ENCODE data around the gene RNF31. TPM values are rescaled to one million over a fixed set of nuclear protein-coding genes. Genes with fewer than 3 reads are reported as not detected.

The RNF31 gene
- total and polyA plus RNA-seq, 2 of the 13 experiments (the other 11 are each of a cell fraction or from before 2014, with no cell fraction given): 48.2 to 86.8 TPM

- TF ChIP-seq POGK (CRISPR knock-in tag; conservative IDR thresholded peaks at IDR 0.05): no peak
- TF ChIP-seq ZNF609 (CRISPR knock-in tag; IDR thresholded peaks at IDR 0.05; ENCODE audit: borderline replicate concordance): 0 out of 2 replicates have a peak, but pooled peaks have one; percentile 5
- 0 out of 2 replicates have a peak, but pooled peaks have one; percentile 11 for TF ChIP-seq NR3C1 (CRISPR knock-in tag; IDR thresholded peaks at IDR 0.05)
- TF ChIP-seq MXD4 (CRISPR knock-in tag; IDR thresholded peaks at IDR 0.05): peak; percentile 96
- TF ChIP-seq HNRNPL (IDR thresholded peaks at IDR 0.05; ENCODE audit: low read depth, low read length): peak; percentile 82
- 0 out of 2 replicates have a peak, but pooled peaks have one; percentile 57 for TF ChIP-seq ZNF557 (CRISPR knock-in tag; IDR thresholded peaks at IDR 0.05)
- TF ChIP-seq NONO (IDR thresholded peaks at IDR 0.05): no peak
- TF ChIP-seq NONO (CRISPR knock-in tag; conservative IDR thresholded peaks at IDR 0.05): no peak
- TF ChIP-seq ZNF124 (CRISPR knock-in tag; IDR thresholded peaks at IDR 0.05): no peak; the same call in 1 of the 2 replicates
- TF ChIP-seq THAP8 (CRISPR knock-in tag; IDR thresholded peaks at IDR 0.05; ENCODE audit: borderline replicate concordance): no peak
- peak; percentile 78; the same call in 1 of the 2 replicates for TF ChIP-seq ZFP41 (CRISPR knock-in tag; IDR thresholded peaks at IDR 0.05; ENCODE audit: borderline replicate concordance)
- TF ChIP-seq ZNF674 (CRISPR knock-in tag; IDR thresholded peaks at IDR 0.05; ENCODE audit: low read depth): no peak; the same call in 1 of the 2 replicates
- TF ChIP-seq THRA (CRISPR knock-in tag; IDR thresholded peaks at IDR 0.05; ENCODE audit: borderline replicate concordance): peak; percentile 71; the same call in 1 of the 2 replicates
- peak; percentile 37 for TF ChIP-seq TAF15 (IDR thresholded peaks at IDR 0.05; ENCODE audit: low read depth, low read length, poor library complexity, severe bottlenecking)
- TF ChIP-seq TRIM22 (IDR thresholded peaks at IDR 0.05): no peak
- TF ChIP-seq TOPORS (CRISPR knock-in tag; IDR thresholded peaks at IDR 0.05): peak; percentile 87; the same call in 1 of the 2 replicates
- no peak for TF ChIP-seq IRF1 (CRISPR knock-in tag; IDR thresholded peaks at IDR 0.05; ENCODE audit: low read depth)
Observed at GRCh38 chr14:24146978-24147760, at the start of gene RNF31 (continued).

Data from HepG2 (cell line).